GM18519 (cell line): ENCODE results near the gene PPIP5K1.

Source experiments
- ATAC-seq: cut with Tn5 transposase; IDR thresholded peaks from one replicate; pipeline ENCODE4 v1.9.1; 2021; ENCODE audit warnings: mild to moderate bottlenecking, moderate library complexity; ENCODE audit not compliant: unreplicated experiment, low FRiP score

The PPIP5K1 gene

DNA sequence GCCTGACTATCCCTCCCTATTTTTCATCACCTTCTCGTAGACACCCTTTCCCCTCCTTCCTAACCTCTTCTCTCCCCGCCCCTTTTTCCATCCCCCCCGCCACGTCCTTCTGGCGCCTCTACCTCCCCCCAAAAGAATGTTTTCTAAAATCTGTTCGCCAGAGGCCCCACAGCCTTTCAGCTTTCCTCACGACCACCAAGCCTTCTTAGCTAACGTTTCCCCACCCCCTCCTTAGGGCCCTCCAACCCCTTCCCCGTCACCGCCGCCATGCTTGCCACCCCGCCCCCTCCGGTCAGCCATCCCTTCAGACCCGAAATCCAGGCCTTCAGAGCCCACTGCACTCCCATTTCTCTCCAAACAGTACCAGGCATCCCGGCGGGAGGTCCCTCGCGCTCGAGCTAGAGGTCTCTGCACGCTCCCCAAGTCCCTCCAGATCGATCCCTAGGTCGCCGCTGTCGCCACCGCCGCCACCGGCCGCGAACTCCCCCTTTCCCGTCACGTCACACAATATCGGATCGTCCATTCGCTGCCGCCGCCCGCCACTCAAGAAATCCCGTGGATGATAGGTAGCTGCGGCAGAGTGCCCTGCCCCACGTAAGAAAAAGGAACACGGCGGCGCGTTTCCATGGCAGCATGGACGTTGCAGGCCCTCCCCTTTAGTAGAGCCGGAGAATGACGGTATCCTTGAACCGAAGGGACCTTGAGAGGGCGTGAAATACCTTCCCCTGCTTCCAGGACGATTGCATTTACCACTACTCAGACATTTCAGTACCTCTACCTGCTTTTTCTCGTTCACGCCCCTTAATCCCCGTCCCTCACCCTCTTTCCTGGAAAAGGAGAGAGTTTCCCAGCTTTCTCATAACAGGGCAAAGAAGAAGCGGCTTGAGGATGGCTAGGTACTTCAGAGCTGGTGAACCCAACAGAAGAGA lies 97.1 kb downstream of the PPIP5K1 start, which contains the start of gene TP53BP1:
TSS of gene TP53BP1 (minus strand) at position 484 of the 929 bp plus-strand sequence. CDS start at position 371, 113 bp downstream.
- ATAC-seq: peak; percentile 81

DNA sequence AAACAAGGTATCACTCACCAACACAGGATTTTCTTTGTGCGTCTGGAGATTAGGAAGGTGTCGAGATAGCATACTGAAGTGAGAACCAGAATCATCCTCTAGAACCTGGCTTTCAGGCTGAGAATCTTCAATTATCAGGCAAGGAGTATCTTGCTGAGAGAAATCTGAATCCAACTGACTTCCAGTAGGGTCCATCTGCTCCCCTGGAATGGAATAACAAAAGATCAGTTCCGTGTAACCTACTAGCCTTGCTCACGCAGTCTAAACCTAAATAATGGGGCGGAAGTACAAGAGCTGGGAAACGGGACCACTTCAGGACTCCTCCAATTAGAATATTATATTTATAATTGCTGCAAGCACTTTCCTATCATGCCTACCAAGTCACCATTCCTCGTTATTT lies 97.7 kb downstream of the PPIP5K1 start:
- ATAC-seq: no peak

DNA sequence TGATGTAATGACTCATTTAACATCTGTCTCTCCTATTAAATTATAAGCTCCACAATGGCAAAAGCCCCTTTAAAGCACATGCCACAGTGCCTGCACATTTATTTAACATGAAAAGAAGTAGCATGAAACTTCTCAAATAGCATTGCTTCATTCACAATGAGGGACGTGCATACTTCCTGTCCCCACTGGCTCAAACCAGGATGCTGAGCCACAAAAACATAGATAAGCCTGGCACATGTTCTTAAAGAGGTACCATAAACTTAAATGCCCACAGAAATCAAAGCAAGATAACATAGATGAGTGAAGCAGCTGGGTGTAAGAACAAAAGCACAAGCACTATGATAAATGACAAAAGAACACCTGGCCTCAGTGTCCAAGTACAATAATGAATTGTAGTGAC lies 100.8 kb downstream of the PPIP5K1 start:
- ATAC-seq: no peak

DNA sequence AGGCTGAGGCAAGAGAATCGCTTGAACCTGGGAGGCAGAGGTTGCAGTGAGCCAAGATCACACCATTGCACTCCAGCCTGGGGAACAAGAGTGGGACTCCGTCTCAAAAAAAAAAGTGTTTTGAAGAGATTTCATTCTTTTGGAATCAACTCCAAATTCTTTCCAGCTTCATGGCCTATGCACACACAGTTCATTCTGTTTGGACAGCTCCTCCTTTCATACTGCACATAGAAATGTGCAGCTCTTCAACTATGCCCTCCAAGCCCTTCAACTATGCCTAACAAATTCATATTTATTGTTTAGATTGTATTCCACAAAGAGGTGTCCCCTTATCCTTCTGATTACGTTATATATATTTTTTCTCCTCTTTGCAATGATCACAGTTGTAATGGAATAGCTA lies 101.2 kb downstream of the PPIP5K1 start:
- no peak for ATAC-seq

DNA sequence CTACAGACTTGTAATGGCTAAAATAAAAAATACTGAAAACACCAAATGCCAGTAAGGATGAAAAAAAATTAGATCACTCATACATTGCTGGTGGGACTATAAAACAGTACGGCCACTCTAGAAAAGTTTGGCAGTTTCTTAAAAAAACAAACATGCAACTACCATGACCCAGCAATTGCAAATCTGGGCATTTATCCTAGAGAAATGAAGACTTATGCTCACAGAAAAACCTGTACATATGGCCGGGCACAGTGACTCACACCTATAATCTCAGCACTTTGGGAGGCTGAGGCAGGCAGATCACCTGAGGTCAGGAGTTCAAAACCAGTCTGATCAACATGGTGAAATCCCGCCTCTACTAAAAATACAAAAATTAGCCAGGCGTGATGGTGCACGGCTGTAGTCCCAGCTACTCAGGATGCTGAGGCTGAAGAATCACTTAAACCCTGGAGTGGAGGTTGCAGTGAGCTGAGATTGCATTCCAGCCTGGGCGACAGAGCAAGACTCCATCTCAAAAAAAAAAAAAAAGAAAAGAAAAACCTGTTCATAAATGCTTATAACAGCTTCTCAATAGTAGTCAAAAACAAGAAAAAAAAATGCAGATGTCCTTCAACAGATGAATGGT lies 102.6 kb downstream of the PPIP5K1 start:
- ATAC-seq: no peak

DNA sequence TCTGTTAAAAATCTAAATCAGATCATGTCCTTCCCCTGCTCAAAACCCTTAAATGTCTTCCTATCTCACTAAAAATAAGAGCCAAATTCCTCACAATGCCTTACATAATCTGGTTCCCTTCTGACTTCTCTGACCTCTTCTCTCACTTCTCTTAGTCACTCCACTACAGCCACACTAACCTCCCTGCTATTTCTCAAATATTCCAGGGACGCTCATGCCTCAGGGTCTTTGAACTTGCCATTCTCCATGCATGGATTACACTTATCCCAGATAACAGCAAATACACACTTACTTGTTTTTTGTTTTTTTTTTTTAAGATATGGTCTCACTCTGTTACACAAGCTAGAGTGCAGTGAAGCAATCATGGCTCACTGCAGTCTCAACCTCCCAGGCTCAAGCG lies 105.6 kb downstream of the PPIP5K1 start:
- ATAC-seq: no peak
